NCI-H2029 (cell line): ENCODE results near the gene TECPR1.

ENCODE experiments used
- DNase-seq: peaks from one replicate; lab custom pipeline; 2025; lab: John Stamatoyannopoulos, UW

The TECPR1 gene

GRCh38 chr7:98249106-98249505, 2.9 kb downstream of the TECPR1 start:
- DNase-seq = no peak

DNA sequence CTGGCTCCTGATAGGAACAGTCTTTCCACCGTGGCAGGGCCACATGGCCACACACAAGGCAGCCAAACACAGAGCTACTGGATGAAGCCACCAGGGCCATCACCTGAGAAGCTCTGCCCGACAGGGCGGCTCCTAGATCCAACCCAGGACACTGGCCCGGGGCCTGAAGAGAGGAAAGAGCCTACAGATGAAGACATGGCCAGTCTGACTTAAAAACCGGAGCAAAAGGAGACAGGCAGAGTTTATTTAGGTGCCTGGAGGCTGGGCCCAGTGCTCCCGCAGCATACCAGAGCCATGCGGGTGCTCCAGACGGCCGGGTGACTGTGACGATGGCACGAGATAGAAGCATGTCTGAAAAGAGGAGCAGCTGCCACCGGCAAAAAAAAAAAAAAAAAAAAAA, 3.9 kb downstream of the TECPR1 start:
- no peak for DNase-seq

GRCh38 chr7:98244871-98245270, 7.2 kb downstream of the TECPR1 start:
- no peak for DNase-seq

DNA sequence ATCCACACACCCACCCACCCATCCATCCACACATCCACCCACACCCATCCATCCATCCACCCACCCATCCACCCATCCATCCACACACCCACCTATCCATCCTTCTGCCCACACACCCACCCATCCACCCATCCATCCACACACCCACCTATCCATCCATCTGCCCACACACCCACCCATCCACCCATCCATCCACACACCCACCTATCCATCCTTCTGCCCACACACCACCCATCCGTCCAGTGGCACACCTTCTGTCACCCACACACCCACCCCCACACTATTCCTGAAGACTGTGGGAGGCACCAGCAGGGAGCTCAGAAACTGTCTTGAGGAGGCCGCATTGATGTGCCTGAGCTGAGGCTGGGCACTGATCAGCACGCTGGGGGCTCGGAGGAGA, 9.1 kb downstream of the TECPR1 start:
- DNase-seq = no peak

GRCh38 chr7:98242342-98242741, 9.7 kb downstream of the TECPR1 start:
- DNase-seq = no peak

- DNase-seq = no peak
Measured at GRCh38 chr7:98241674-98242241, 10.3 kb downstream of the TECPR1 start.

DNA sequence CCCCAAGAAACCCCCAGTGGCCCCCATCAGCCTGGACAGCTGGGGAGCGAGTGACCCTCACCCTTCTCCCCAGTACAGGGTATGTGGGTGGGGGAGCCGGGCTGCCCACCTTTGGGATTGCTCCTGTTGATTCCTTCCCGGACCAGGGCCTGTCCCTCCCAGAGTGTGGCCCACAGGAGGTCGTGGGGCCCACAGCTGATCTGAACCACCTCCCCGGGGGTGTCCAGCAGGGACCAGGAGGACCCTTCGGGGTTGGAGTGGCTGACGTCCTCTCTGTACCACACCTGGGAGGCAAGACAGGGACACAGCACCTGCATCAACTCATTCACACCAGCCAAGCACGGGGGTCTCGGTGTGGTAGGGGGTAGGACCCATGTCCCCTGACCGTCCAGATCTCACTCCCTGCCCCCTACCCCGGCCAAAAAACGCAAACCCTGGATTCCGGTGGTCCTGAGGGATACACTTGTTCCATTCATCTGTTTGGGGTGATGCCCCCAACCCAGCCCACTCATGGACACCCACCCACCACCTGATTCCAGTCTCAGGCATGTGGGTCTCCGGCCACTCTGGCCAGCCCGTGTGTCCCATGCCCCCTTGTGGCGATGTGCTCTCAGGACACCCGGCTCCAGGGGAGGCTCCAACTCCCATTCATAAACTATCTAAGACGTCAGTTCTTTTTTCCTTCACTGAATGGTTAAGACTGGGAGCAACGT, 10.9 kb downstream of the TECPR1 start:
- DNase-seq = no peak

GRCh38 chr7:98238976-98239375, 13.1 kb downstream of the TECPR1 start:
- no peak for DNase-seq

GRCh38 chr7:98238076-98238475, 14.0 kb downstream of the TECPR1 start:
- no peak for DNase-seq

DNA sequence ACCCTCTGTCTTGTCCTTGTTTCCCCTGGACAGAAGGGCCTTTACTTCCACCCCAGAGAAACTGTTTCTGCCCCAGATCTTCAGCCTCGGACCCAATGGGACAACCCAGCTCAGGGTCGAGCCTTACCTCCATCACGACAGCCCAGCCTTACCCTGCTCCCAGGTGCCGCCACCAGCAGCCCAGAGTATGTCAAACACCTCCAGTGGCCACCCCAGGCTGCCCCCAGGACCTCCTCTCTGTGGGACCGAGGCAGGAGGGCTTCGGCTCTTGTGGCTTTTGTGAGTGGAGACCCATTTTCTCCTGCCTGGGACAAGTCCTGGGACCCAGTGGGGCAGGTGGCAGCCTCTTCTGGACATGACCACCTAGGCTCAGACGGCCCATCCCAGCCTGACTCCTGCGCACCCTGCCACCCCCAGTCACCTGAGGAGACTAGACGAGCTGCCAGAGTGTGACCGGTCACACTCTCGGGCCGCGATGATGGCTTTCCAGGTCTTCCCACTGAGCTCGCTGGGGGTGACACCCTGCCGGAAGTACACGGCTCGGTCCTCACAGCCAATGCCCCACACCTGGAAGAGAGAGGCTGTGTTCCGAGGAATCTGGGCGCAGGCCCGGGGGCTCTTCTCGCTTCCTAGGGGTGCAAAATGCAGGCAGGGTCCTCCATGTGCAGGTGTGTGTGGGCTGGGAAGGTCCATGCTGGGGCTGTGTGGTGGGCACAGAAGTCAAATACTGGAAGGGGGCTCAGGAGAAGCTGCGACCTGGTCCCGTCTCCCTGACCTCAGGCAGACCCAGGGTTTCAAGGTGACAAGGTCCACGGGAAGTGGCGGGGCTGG, 15.5 kb downstream of the TECPR1 start:
- no peak for DNase-seq

DNA sequence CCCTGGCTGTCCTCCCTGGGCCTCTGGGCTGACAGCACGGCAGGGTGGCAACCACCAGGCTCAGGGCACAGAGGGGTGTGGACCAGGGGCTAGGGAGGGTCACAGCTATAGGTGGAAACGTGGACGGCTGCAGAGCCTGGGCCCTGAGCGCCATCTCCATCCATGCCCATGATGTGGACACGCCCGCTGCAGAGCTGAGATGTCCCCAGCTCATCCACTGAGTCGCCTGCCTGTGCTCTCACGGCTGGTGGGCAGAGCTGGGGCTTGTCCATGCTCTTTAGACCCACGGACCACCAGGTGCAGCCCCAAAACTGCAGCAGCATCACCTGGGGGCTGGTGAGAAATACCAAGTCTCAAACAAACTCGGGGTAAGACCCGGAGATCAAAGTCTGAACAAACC, 16.1 kb downstream of the TECPR1 start:
- DNase-seq = no peak

GRCh38 chr7:98234429-98235147, 17.4 kb downstream of the TECPR1 start:
- DNase-seq = no peak

DNA sequence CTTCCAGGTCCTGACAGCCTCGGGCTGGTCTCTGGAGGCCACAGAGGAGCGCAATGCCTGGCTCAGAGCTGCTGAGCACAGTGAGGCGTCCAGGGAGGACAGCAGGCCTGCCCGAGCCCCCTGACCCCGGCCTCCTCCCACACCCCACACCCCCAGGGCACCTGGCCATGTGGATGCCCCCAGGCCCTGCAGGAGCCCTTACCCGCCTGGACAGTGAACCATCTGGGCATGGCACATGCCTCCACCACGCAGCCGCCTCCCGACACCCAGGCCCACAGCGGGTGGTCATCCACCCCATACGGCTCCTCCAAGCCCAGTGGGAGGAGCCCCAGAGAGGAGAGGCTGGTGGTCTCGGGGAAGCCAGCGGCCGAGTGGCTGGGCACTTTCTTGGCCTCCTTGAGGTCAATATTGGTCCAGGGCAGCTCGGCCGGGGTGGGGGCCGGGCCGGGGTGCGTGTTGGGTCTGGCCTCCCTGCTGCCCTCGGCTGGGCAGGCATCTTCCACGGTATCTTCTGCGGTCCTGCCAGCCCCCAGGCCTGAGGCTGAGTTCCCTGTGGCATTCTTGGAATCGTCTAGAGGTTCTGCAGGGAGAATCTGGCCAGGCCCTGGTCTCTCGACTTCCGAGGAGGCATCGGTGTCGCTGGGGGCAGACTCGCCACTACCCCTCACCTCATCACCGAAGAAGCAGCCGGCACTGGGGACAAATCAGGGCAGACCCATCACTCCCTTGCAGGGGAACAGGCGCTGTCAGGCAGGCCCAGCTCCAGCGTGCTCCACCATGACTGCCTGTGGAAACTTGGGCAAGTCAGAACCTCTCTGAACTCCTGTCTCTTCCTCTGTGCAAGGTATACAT, 18.6 kb downstream of the TECPR1 start:
- DNase-seq = no peak

DNA sequence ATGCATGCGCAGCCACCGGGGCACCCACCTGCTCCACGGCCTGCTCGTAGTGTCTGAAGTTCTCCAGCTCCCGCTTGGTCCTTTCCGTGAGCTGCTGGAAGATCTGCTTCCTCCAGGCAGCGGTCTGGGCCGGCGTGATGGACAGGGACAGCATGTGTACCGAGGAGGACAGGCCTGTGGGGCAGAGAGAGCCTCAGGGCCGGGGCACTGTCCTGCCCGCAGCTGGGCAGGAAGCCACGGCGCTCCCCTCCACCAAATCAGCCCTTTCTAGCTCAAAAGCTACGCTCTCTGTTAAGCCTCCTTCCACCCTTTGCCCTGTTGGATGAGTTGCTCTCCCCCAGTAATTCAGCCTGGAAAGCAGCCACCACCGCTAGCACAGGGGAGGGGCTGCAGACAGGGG, 19.2 kb downstream of the TECPR1 start:
- DNase-seq = no peak

DNA sequence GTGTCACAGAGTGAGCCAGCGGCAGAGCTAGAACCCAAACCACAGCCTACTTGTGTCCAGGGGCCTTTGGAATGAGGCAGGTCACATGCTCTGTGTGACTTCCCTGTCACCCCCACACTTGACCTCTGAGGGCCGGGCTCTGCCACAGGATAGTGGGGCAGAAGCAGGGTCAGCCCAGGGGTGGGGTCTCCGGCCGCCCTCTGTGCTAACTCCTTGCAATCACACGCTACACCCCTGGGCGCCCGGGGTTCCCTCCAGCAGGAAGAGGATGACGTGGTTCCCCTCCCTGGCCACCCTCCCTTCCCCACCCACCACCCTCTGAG, 19.8 kb downstream of the TECPR1 start:
- DNase-seq = no peak

DNA sequence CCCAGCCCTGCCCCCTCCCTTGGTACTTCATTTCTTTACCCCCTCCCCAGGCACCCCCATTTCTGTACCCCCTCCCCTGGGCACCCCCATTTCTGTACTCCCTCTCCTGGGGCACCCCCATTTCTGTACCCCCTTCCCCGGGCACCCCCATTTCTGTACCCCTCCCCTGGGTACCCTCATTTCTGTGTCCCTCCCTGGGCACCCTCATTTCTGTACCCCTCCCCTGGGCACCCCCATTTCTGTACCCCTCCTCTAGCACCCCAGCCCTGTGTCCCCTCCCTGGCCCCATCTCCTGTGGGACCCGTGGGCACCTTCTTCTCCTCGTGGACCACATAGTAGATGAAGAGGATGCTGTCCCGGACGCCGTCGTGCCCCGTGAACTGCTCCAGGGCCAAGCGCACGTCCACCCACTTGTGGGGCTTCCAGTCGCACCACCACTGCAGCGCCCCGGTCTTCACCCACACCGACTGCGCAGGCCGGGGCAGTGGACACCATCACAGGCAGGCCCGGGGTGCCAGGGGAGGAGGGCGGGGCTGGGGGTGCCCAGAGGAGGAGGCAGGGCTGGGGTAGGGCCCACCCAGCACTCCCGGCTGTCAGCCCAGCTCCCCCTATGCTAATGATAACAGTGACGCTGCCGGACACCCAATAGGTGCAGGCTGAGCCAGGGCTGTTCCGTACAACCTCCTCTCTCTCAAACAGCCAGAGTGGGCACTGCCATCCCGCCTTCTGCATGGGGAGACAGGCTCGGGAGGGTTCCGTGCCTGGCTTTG, 20.4 kb downstream of the TECPR1 start:
- DNase-seq = no peak

DNA sequence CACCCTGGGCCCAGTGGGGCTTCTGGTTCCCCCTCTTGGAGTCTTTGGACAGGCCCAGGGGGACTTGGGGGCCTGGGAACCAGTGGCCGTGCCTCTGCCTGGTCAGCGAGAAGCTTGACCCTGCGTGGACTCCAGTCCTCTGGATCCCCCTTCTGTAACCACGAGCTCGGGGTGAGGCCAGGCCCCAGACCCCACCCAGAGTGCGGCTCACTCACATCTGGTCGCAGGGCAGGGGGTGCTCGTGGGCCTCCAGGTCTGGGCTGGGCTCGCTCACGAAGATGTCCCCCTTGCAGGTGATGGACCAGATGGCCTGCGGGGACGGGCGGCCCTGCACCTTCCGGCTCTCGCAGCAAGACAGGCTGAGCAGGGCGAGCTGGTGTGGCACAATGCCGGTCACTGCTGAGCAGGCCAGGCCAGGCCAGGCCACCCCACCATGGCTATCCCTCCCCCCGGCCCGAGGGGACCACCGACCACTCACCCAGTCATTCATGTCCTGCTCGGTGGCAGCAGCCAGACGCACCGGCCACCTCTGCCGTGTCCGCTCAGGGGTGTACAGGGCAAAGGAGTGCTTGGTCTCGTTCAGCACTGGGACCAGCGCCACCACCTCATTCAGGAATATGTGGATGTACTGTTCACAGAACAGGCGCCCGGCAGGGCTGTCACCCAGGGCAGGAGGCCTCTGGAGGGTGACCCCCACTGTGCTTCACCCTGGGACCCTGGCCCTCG, 21.1 kb downstream of the TECPR1 start:
- no peak for DNase-seq

- no peak for DNase-seq
Measured at GRCh38 chr7:98229991-98230745, 21.9 kb downstream of the TECPR1 start.

GRCh38 chr7:98229441-98229840, 22.6 kb downstream of the TECPR1 start:
- DNase-seq = no peak

- DNase-seq = no peak
Measured at GRCh38 chr7:98228801-98229200, 23.2 kb downstream of the TECPR1 start.
